Epithelial cell of esophagus (primary cell): Measurements from ENCODE around the gene FOSL1.

Experiments
- DNase-seq: peaks from one replicate; pipeline ENCODE4 v3.0.0; 2010; ENCODE audit warnings: low read depth
- H3K4me3 ChIP-seq: 2 replicates; pipeline ENCODE4 v1.5.1; 2011; ENCODE audit warnings: mild to moderate bottlenecking, low read length, control low read depth
- CTCF ChIP-seq: IDR thresholded peaks from 2 replicates; pipeline ENCODE4 v1.5.1; 2011; ENCODE audit warnings: low read depth, mild to moderate bottlenecking, low read length, control low read depth, inconsistent platforms; ENCODE audit not compliant: insufficient read depth; ENCODE audit errors: missing control alignments

Gene FOSL1

DNA sequence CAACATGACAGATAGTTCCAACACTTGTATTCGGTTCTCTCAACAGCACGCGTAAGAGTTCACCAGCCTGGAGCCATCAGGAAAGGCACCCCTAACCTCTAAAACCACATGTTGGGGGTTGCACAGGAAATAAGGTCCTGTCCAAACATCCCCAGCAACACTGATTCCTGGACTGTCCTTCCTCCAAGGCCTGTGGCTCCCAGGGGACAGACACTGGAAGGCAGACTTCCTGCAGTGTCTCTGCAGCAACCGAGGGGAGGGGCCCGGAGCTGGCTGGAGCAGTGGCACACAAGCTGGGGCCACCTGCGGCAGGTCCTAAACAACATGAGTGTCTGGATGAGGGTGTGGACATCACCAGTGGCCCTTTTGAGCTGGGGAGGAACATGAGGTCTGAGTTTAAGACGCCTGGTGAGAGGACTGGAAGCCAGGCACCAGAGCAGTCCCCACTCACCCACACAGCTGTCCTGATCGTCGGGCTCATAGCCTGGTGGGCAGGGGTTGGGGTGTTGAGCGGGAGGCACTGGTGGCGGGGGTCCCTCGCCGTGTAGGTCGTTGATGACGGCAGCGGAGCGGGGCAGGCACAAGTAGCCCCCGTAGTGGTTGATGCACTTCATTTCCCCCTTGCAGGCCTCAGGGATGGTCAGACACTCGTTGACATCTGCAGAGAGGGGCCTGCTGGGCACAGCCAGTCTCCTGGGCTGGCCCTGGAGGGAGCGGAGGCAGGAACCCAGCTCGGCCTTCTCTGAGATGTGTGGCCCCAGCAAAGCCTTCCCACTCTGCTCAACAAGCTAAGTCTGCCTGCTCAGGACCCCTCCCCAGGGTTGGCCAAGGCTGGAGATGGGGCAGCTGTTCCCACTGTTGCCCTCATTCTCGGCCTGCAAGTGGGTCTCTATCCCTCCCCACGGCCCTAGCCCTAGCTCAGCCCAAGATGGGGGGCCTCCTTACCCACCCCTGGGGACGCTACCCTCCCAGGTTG is 29.2 kb downstream of the FOSL1 start:
- DNase-seq, result no peak
- H3K4me3 ChIP-seq, result no peak overlapping the region
- TF ChIP-seq CTCF, result no peak

- H3K4me3 ChIP-seq, result no peak overlapping the region
- DNase-seq, result no peak
- no peak for TF ChIP-seq CTCF
These were observed 29.9 kb downstream of the FOSL1 start for GRCh38 chr11:65870307-65870658.

DNA sequence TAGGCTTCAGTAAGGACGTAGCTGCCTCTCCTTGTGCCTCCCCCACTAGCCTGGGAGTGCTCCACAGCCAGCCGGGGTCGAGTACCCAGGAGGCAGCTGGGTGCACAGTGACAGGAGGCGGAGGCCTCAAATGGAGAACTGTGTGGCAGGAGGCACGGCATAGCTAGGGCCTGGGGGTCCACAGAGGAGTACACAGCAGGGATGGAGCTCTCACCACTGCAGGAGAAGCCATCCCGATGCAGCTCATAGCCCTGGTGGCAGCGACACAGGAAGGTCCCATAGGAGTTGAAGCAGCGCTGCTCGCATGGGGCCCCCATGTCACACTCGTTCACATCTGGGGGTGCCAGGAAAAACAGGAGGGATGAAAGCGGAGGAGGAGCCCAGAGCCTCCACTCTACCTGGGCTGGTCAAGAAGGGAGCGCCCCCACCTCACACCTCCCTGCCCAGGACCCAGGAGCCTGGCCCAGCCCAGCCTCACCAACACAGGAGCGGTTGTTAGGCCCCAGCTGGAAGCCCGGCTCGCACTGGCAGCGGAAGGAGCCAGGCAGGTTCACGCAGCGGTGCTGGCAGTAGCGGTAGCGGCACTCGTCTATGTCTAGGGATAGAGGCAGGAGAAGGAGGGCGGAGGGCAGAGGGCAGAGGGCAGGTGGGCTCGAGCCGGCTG is 30.4 kb downstream of the FOSL1 start:
- TF ChIP-seq CTCF, result no peak
- no peak overlapping the region for H3K4me3 ChIP-seq
- DNase-seq, result no peak

- H3K4me3 ChIP-seq, result no peak overlapping the region
- no peak for DNase-seq
- no peak for TF ChIP-seq CTCF
These were observed 31.3 kb downstream of the FOSL1 start for GRCh38 chr11:65868907-65869306.

DNA sequence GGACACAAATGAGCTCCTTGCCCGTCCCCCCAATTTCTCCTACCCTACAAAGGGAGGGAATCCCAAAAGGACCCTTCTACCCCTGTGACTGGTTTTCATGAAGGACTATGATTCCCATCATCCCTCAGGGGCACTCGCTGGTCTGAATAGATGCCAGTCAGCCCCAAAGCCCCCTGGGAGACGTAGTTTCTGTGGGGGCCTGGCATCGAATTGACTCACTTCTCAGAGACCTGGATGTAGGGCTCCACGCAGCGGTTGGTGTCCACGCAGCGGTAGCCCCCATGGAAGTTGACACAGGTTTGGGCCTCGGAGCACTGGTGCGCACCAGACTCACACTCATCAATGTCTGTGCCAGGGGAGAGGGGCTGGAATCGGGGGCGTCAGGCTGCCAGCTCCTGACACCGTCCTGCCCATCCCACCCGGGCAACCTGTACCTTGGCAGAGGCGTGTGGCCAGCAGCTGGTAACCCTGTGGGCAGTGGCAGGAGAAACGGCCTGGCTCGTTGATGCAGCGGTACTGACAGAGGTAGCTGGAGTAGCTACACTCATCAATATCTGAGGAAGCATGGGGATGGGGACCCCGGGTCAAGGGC is 32.0 kb downstream of the FOSL1 start:
- TF ChIP-seq CTCF, result no peak
- DNase-seq, result no peak
- no peak overlapping the region for H3K4me3 ChIP-seq

- no peak for DNase-seq
- TF ChIP-seq CTCF, result no peak
- no peak overlapping the region for H3K4me3 ChIP-seq
These were observed 32.7 kb downstream of the FOSL1 start for GRCh38 chr11:65867284-65868071.
